ENCODE measurements around the gene KAZN.

KAZN gene

DNA sequence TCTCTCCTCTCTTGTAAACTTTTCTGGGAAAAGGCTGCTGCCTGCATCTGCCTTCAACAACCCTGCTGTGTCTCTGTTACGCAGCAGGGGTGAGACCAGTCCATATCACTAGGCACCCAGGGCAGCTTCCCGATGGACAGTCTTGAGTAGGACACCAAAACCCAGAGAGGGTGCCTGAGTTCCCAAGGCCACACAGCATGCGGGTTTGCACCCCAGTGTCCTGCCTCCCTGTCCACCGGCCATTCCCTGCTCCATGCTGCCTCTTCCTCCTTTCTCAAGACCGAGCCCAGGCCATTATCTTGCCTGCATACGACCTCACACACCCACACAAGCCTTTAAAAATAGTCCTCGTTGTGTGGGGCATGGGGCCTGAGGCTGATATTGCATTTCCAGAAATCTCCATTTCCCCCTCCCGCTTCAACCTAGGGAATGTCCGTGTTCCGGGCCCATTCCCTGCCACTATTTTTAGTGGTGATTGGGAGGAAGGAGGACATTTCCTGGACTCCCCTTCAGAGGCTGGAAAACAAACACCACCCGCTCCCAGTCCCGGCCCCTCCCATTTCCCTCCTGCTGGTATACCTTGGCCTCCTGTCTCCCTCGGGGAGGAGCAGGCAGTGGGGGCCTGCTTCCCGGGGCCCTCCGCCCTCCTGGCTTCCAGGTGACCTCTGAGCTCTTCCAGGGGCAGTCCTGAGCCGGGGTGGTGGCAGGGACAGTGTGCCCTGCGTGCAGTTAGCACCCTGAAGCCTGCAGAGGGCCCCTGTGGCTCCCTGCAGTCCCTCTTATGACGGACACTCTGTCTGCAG, 422.7 kb downstream of the KAZN start:
- TF ChIP-seq EZH2phosphoT487 (IDR thresholded peaks at IDR 0.05; ENCODE audit: low read length) (no peak), EZH2 (optimal IDR thresholded peaks at IDR 0.05; ENCODE audit: low read depth, low read length) (no peak)
- TF ChIP-seq, protein P1, sequence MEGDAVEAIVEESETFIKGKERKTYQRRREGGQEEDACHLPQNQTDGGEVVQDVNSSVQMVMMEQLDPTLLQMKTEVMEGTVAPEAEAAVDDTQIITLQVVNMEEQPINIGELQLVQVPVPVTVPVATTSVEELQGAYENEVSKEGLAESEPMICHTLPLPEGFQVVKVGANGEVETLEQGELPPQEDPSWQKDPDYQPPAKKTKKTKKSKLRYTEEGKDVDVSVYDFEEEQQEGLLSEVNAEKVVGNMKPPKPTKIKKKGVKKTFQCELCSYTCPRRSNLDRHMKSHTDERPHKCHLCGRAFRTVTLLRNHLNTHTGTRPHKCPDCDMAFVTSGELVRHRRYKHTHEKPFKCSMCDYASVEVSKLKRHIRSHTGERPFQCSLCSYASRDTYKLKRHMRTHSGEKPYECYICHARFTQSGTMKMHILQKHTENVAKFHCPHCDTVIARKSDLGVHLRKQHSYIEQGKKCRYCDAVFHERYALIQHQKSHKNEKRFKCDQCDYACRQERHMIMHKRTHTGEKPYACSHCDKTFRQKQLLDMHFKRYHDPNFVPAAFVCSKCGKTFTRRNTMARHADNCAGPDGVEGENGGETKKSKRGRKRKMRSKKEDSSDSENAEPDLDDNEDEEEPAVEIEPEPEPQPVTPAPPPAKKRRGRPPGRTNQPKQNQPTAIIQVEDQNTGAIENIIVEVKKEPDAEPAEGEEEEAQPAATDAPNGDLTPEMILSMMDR (IDR thresholded peaks at IDR 0.05; ENCODE audit: low read length): no peak
- Histone ChIP-seq H3K9me3 (replicated peaks; ENCODE audit: insufficient read depth, low read length) (no peaks in the 10 kb centered on the region), H3F3A (ENCODE audit: insufficient read depth, low read length) (no peaks in the 10 kb centered on the region), H3K9ac (ENCODE audit: low read length) (no peak overlapping the region), H3K9me2 (replicated peaks; ENCODE audit: insufficient read depth, low read length) (no peaks in the 10 kb centered on the region), H3K27ac (ENCODE audit: low read length) (no peak overlapping the region), H4K20me1 (ENCODE audit: insufficient read depth, low read length) (no peaks in the 10 kb centered on the region), H3K4me2 (ENCODE audit: low read depth, low read length) (no peak overlapping the region), H3K4me3 (ENCODE audit: low read length) (no peak overlapping the region), H3K4me1 (ENCODE audit: low read length) (no peaks in the 10 kb centered on the region), H3K36me3 (replicated peaks; ENCODE audit: insufficient read depth, low read length) (no peaks in the 10 kb centered on the region), H2AFZ (ENCODE audit: low read length) (no peak overlapping the region), H3K27me3 (replicated peaks; ENCODE audit: insufficient read depth, low read length) (no peaks in the 10 kb centered on the region), H3K79me2 (ENCODE audit: low read length) (no peaks in the 10 kb centered on the region)
- DNase-seq: no peak

DNA sequence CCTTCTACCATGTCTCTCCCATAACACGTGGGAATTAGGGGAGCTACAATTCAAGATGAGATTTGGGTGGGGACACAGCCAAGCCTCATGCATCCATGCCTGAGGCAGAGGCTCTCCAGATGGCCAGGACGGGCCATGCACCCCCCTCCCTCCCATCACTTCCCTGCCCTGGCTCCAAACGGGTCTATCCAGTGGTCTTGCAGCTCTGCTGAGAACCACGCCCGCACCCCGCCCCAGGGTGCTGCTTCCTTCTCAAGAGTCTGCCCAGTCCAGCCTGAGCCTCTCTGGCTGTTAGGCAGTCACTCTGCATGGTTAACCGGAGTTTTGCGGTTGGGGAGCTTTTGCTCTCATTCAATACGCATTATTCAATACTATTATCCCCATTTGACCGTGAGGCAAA, 423.6 kb downstream of the KAZN start:
- no peaks in the 10 kb centered on the region for H3K9me3 ChIP-seq (replicated peaks; ENCODE audit: insufficient read depth, low read length)
- H3K27me3 ChIP-seq (replicated peaks; ENCODE audit: insufficient read depth, low read length): no peaks in the 10 kb centered on the region
- no peaks in the 10 kb centered on the region for H3K36me3 ChIP-seq (replicated peaks; ENCODE audit: insufficient read depth, low read length)
- no peaks in the 10 kb centered on the region for H3K4me1 ChIP-seq (ENCODE audit: low read length)
- H3K9me2 ChIP-seq (replicated peaks; ENCODE audit: insufficient read depth, low read length): no peaks in the 10 kb centered on the region
- no peak overlapping the region for H3K27ac ChIP-seq (ENCODE audit: low read length)
- H2AFZ ChIP-seq (ENCODE audit: low read length): no peak overlapping the region
- H4K20me1 ChIP-seq (ENCODE audit: insufficient read depth, low read length): no peaks in the 10 kb centered on the region
- no peaks in the 10 kb centered on the region for H3F3A ChIP-seq (ENCODE audit: insufficient read depth, low read length)
- no peak overlapping the region for H3K4me2 ChIP-seq (ENCODE audit: low read depth, low read length)
- H3K9ac ChIP-seq (ENCODE audit: low read length): no peak overlapping the region
- TF ChIP-seq EZH2 (optimal IDR thresholded peaks at IDR 0.05; ENCODE audit: low read depth, low read length) (no peak), EZH2phosphoT487 (IDR thresholded peaks at IDR 0.05; ENCODE audit: low read length) (no peak)
- TF ChIP-seq, protein P1 (IDR thresholded peaks at IDR 0.05; ENCODE audit: low read length): no peak
- H3K79me2 ChIP-seq (ENCODE audit: low read length): no peaks in the 10 kb centered on the region
- no peak overlapping the region for H3K4me3 ChIP-seq (ENCODE audit: low read length)
- DNase-seq: no peak

DNA sequence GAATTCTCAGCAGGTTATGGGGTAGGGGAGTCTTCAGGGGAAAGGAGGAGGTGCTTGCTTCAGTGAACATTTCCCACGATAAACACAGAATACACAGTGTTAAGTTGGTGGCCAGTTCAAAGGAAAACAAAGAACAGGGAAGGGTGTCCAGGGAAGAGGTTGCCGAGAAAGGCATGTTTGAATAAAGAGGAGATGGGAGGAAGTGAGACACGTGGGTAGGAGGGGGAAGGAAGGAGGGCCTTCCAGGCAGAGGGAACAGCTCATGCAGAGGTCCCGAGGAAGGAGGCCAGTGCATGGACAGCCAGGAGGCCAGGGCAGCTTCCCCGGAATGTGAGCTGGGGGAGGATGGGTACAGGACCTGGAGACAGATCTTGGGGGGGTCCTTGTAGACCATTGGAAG, 424.7 kb downstream of the KAZN start:
- TF ChIP-seq, protein P1 (IDR thresholded peaks at IDR 0.05; ENCODE audit: low read length): no peak
- no peak for TF ChIP-seq EZH2phosphoT487 (IDR thresholded peaks at IDR 0.05; ENCODE audit: low read length)
- TF ChIP-seq EZH2 (optimal IDR thresholded peaks at IDR 0.05; ENCODE audit: low read depth, low read length): no peak
- Histone ChIP-seq H3K79me2 (ENCODE audit: low read length) (no peaks in the 10 kb centered on the region), H3F3A (ENCODE audit: insufficient read depth, low read length) (no peaks in the 10 kb centered on the region), H3K9ac (ENCODE audit: low read length) (no peak overlapping the region), H3K4me3 (ENCODE audit: low read length) (no peak overlapping the region), H3K9me2 (replicated peaks; ENCODE audit: insufficient read depth, low read length) (no peaks in the 10 kb centered on the region), H2AFZ (ENCODE audit: low read length) (no peak overlapping the region), H3K9me3 (replicated peaks; ENCODE audit: insufficient read depth, low read length) (no peaks in the 10 kb centered on the region), H3K27ac (ENCODE audit: low read length) (no peak overlapping the region), H4K20me1 (ENCODE audit: insufficient read depth, low read length) (no peaks in the 10 kb centered on the region), H3K36me3 (replicated peaks; ENCODE audit: insufficient read depth, low read length) (no peaks in the 10 kb centered on the region), H3K27me3 (replicated peaks; ENCODE audit: insufficient read depth, low read length) (no peaks in the 10 kb centered on the region), H3K4me1 (ENCODE audit: low read length) (no peaks in the 10 kb centered on the region), H3K4me2 (ENCODE audit: low read depth, low read length) (no peak overlapping the region)
- no peak for DNase-seq

Data from MM.1S (cell line).